ENCODE measurements around the gene EVX2. TPM values are rescaled to one million over a fixed set of nuclear protein-coding genes. Genes with fewer than 3 reads are reported as not detected.

Gene EVX2
- total and polyA plus RNA-seq, 2 of the 13 experiments (the other 11 are each of a cell fraction or from before 2014, with no cell fraction given), result not detected

- no peaks in the 10 kb centered on the region for H3K36me3 ChIP-seq (replicated peaks in 1 of 2; ENCODE audit: control insufficient read depth in 1 of 2, insufficient read depth in 2 of 2, low read length in 2 of 2)
- H3K9ac ChIP-seq (ENCODE audit: insufficient read depth, low read depth, low read length), result no peak overlapping the region
- BruUV-seq (replicated peaks), result no TSS peak
- ATAC-seq (no peak), FAIRE-seq (no peak), DNase-seq (ENCODE audit: low spot score) (no peak)
- POLR2A ChIA-PET, result no interaction called here
- 62% methylated on average over 10 of the region's 10 CpGs for WGBS (ENCODE audit: low lambda C conversion rate)
- in situ Hi-C loops (cut with HindIII; ENCODE audit: extremely low pct_ligation_motif_present, low pct_unique_long_range_greater_than_20kb) (no loop called here), intact Hi-C loops (cut with micrococcal nuclease; ENCODE audit: unreplicated experiment) (no loop called here)
- no peak overlapping the region for H3K27ac ChIP-seq (ENCODE audit: extremely low read length, insufficient read depth, low read length)
- no peaks in the 10 kb centered on the region for H3K79me2 ChIP-seq (ENCODE audit: insufficient read depth, low read length)
- CTCF ChIA-PET (ENCODE audit: low intra/inter-chr PET ratio, low total read pairs), result no interaction called here
- H3K4me2 ChIP-seq (ENCODE audit: low read depth, low read length), result no peak overlapping the region
- no peak overlapping the region for H3K4me3 ChIP-seq (replicated peaks in 1 of 3; ENCODE audit: insufficient read depth in 1 of 3, low read depth in 2 of 3, low read length in 3 of 3)
- no peak for TF ChIP-seq MTERF4 (CRISPR knock-in tag; IDR thresholded peaks at IDR 0.05)
- no peaks in the 10 kb centered on the region for H3K9me3 ChIP-seq (ENCODE audit: low read length)
- peaks cover 7 to 76% of the 10 kb centered on the region in 2 experiments; a peak in 4 of 5 replicates for H3K27me3 ChIP-seq (ENCODE audit: control insufficient read depth in 1 of 2, insufficient read depth in 2 of 2, low read length in 2 of 2)
- no peaks in the 10 kb centered on the region for H4K20me1 ChIP-seq (ENCODE audit: insufficient read depth, low read length)
- no peak overlapping the region for H2AFZ ChIP-seq (ENCODE audit: low read length)
- peaks cover 13% of the 10 kb centered on the region for H3K4me1 ChIP-seq (ENCODE audit: insufficient read depth, low read length)
Observed at GRCh38 chr2:176082525-176082823, 1.3 kb downstream of the EVX2 start.

- Histone ChIP-seq H3K4me1 (ENCODE audit: insufficient read depth, low read length) (peaks cover 11% of the 10 kb centered on the region; the same call in 1 of the 2 replicates), H3K36me3 (replicated peaks in 1 of 2; ENCODE audit: control insufficient read depth in 1 of 2, insufficient read depth in 2 of 2, low read length in 2 of 2) (no peaks in the 10 kb centered on the region), H3K9ac (ENCODE audit: insufficient read depth, low read depth, low read length) (no peak overlapping the region), H3K4me2 (ENCODE audit: low read depth, low read length) (no peak overlapping the region), H2AFZ (ENCODE audit: low read length) (no peak overlapping the region), H3K9me3 (ENCODE audit: low read length) (no peaks in the 10 kb centered on the region), H3K27ac (ENCODE audit: extremely low read length, insufficient read depth, low read length) (no peak overlapping the region), H4K20me1 (ENCODE audit: insufficient read depth, low read length) (no peaks in the 10 kb centered on the region), H3K27me3 (ENCODE audit: control insufficient read depth in 1 of 2, insufficient read depth in 2 of 2, low read length in 2 of 2) (peaks cover 7 to 75% of the 10 kb centered on the region in 2 experiments; a peak in 4 of 5 replicates), H3K4me3 (replicated peaks in 1 of 3; ENCODE audit: insufficient read depth in 1 of 3, low read depth in 2 of 3, low read length in 3 of 3) (no peak overlapping the region), H3K79me2 (ENCODE audit: insufficient read depth, low read length) (no peaks in the 10 kb centered on the region)
- no peak for DNase-seq (ENCODE audit: low spot score)
- ATAC-seq, result no peak
- no peak for TF ChIP-seq TMF1 (CRISPR knock-in tag; IDR thresholded peaks at IDR 0.05; ENCODE audit: low read depth)
- TF ChIP-seq ZNF230 (CRISPR knock-in tag; IDR thresholded peaks at IDR 0.05), result no peak
- TF ChIP-seq KLF12 (CRISPR knock-in tag; IDR thresholded peaks at IDR 0.05; ENCODE audit: borderline replicate concordance), result no peak
- no peak for TF ChIP-seq HNF1A (IDR thresholded peaks at IDR 0.05; ENCODE audit: low read depth)
- TF ChIP-seq HNF1A (CRISPR knock-in tag; IDR thresholded peaks at IDR 0.05; ENCODE audit: borderline replicate concordance), result no peak
- TF ChIP-seq HNRNPUL1 (IDR thresholded peaks at IDR 0.05; ENCODE audit: low read depth, low read length), result no peak
- no peak for TF ChIP-seq AGO2 (optimal IDR thresholded peaks at IDR 0.05; ENCODE audit: low read depth, low read length)
- TF ChIP-seq MLLT10 (CRISPR knock-in tag; IDR thresholded peaks at IDR 0.05), result no peak
- no TSS peak for BruUV-seq (replicated peaks)
- FAIRE-seq, result no peak
- ChIA-PET POLR2A (no interaction called here), CTCF (ENCODE audit: low intra/inter-chr PET ratio, low total read pairs) (no interaction called here)
- 80% methylated on average over 62 of the region's 62 CpGs for WGBS (ENCODE audit: low lambda C conversion rate)
- intact Hi-C loops (cut with micrococcal nuclease; ENCODE audit: unreplicated experiment), result no loop called here
- in situ Hi-C loops (cut with HindIII; ENCODE audit: extremely low pct_ligation_motif_present, low pct_unique_long_range_greater_than_20kb), result no loop called here
Observed at GRCh38 chr2:176081837-176082524, 1.8 kb downstream of the EVX2 start.

Measured in HepG2 (cell line).